H9 (cell line): ENCODE measurements around the gene TLN1. TPM values are rescaled to one million over a fixed set of nuclear protein-coding genes. Genes with fewer than 3 reads are reported as not detected.

ENCODE experiments used
- DNase-seq: peaks from one replicate; pipeline ENCODE4 v3.0.0-alpha.2; 2017
- H2AFZ ChIP-seq: one replicate; pipeline ENCODE4 v1.6.1; 2013; ENCODE audit warnings: mild to moderate bottlenecking, low read length, control low read depth, moderate library complexity
- H2AK5ac ChIP-seq: 2 replicates; pipeline ENCODE4 v1.6.1; 2013; ENCODE audit warnings: low read length, control low read depth, mixed read lengths; ENCODE audit not compliant: insufficient read length
- H2BK120ac ChIP-seq: one replicate; pipeline ENCODE4 v1.6.1; 2013; ENCODE audit warnings: low read depth, mild to moderate bottlenecking, low read length, control low read depth, inconsistent platforms; ENCODE audit not compliant: poor library complexity, severe bottlenecking
- H2BK12ac ChIP-seq: 2 replicates; pipeline ENCODE4 v1.6.1; 2013; ENCODE audit warnings: low read length, control low read depth, mixed read lengths, low read depth; ENCODE audit not compliant: insufficient read length
- H2BK15ac ChIP-seq: 2 replicates; pipeline ENCODE4 v1.6.1; 2013; ENCODE audit warnings: low read depth, low read length, control low read depth
- H2BK20ac ChIP-seq: one replicate; pipeline ENCODE4 v1.6.1; 2013; ENCODE audit warnings: low read depth, mild to moderate bottlenecking, low read length, control low read depth, inconsistent platforms; ENCODE audit not compliant: poor library complexity, severe bottlenecking
- H2BK5ac ChIP-seq: 2 replicates; pipeline ENCODE4 v1.6.1; 2013; ENCODE audit warnings: low read length, control low read depth, mixed read lengths; ENCODE audit not compliant: insufficient read length
- H3K14ac ChIP-seq: 2 replicates; pipeline ENCODE4 v1.6.1; 2013; ENCODE audit warnings: low read length, control low read depth; ENCODE audit not compliant: insufficient read depth
- H3K18ac ChIP-seq: 2 replicates; pipeline ENCODE4 v1.6.1; 2013; ENCODE audit warnings: low read depth, mild to moderate bottlenecking, mixed read lengths, low read length, control low read depth; ENCODE audit not compliant: insufficient read length
- H3K23ac ChIP-seq: 2 replicates; pipeline ENCODE4 v1.6.1; 2013; ENCODE audit warnings: low read length, control low read depth, mixed read lengths, low read depth; ENCODE audit not compliant: insufficient read length
- H3K23me2 ChIP-seq: 2 replicates; pipeline ENCODE4 v1.6.1; 2013; ENCODE audit warnings: low read depth, mild to moderate bottlenecking, mixed read lengths, low read length, control low read depth; ENCODE audit not compliant: insufficient read length, poor library complexity, severe bottlenecking
- H3K27ac ChIP-seq: 2 replicates; pipeline ENCODE4 v1.5.1; 2013; ENCODE audit warnings: low read length, control low read depth, mixed read lengths, low read depth; ENCODE audit not compliant: insufficient read length
- H3K27me3 ChIP-seq: 2 replicates; pipeline ENCODE4 v1.6.1; 2013; ENCODE audit warnings: low read length, control low read depth, inconsistent platforms; ENCODE audit not compliant: insufficient read depth
- H3K4ac ChIP-seq: 2 replicates; pipeline ENCODE4 v1.6.1; 2013; ENCODE audit warnings: low read depth, mild to moderate bottlenecking, control low read depth, inconsistent platforms, low read length, moderate library complexity
- H3K4me1 ChIP-seq: 2 replicates; pipeline ENCODE4 v1.6.1; 2013; ENCODE audit warnings: low read length, control low read depth, inconsistent platforms; ENCODE audit not compliant: insufficient read depth
- H3K4me2 ChIP-seq: 2 replicates; pipeline ENCODE4 v1.6.1; 2013; ENCODE audit warnings: low read length, control low read depth, mixed read lengths; ENCODE audit not compliant: insufficient read length, insufficient read depth
- H3K56ac ChIP-seq: 2 replicates; pipeline ENCODE4 v1.6.1; 2013; ENCODE audit warnings: low read depth, mild to moderate bottlenecking, mixed read lengths, low read length, control low read depth; ENCODE audit not compliant: insufficient read length
- H3K79me1 ChIP-seq: 2 replicates; pipeline ENCODE4 v1.6.1; 2013; ENCODE audit warnings: low read depth, mild to moderate bottlenecking, moderate library complexity, low read length, control low read depth, inconsistent platforms; ENCODE audit not compliant: insufficient read depth, poor library complexity, severe bottlenecking
- H3K79me2 ChIP-seq: 2 replicates; pipeline ENCODE4 v1.6.1; 2013; ENCODE audit warnings: low read length, control low read depth, inconsistent platforms; ENCODE audit not compliant: insufficient read depth
- H3K9ac ChIP-seq: 2 replicates; pipeline ENCODE4 v1.6.1; 2013; ENCODE audit warnings: low read length, control low read depth, mixed read lengths; ENCODE audit not compliant: insufficient read length; ENCODE audit errors: extremely low read depth
- H3K9me3 ChIP-seq: one replicate; pipeline ENCODE4 v1.6.1; 2013; ENCODE audit warnings: low read depth, low read length, inconsistent platforms; ENCODE audit not compliant: control insufficient read depth
- H3T11ph ChIP-seq: one replicate; pipeline ENCODE4 v1.6.1; 2013; ENCODE audit warnings: mild to moderate bottlenecking, low read length, control low read depth, inconsistent platforms
- H4K20me1 ChIP-seq: one replicate; pipeline ENCODE4 v1.6.1; 2013; ENCODE audit not compliant: control insufficient read depth, insufficient read length, insufficient read depth
- H4K5ac ChIP-seq: 2 replicates; pipeline ENCODE4 v1.6.1; 2013; ENCODE audit warnings: low read depth, mild to moderate bottlenecking, mixed read lengths, low read length, control low read depth; ENCODE audit not compliant: insufficient read length
- H4K8ac ChIP-seq: replicated peaks from 2 replicates; pipeline ENCODE4 v1.6.1; 2013; ENCODE audit warnings: low read length, control low read depth, mixed read lengths, low read depth; ENCODE audit not compliant: insufficient read length
- H4K91ac ChIP-seq: 2 replicates; pipeline ENCODE4 v1.6.1; 2013; ENCODE audit warnings: low read depth, mild to moderate bottlenecking, moderate library complexity, mixed read lengths, low read length, control low read depth; ENCODE audit not compliant: insufficient read length
- H3K27ac Mint-ChIP-seq, 3 experiments: 2 replicates in 2 of 3; 3 replicates in 1 of 3; pipeline ENCODE4 v1.8.0; 2020 to 2021; ENCODE audit warnings: mixed read lengths in 3 of 3, mild to moderate bottlenecking in 1 of 3, moderate library complexity in 1 of 3
- H3K27me3 Mint-ChIP-seq: 2 replicates; pipeline ENCODE4 v1.8.0; 2021; ENCODE audit warnings: low read depth, mild to moderate bottlenecking, moderate library complexity, mixed read lengths
- H3K36me3 Mint-ChIP-seq, 3 experiments: 2 replicates in 2 of 3; 3 replicates in 1 of 3; pipeline ENCODE4 v1.8.0; 2020 to 2021; ENCODE audit warnings: low read depth in 3 of 3, mixed read lengths in 3 of 3; ENCODE audit not compliant: insufficient read depth in 1 of 3
- H3K4me1 Mint-ChIP-seq, 2 experiments: 2 replicates each; pipeline ENCODE4 v1.8.0; 2020; ENCODE audit warnings: mixed read lengths in 2 of 2
- H3K4me3 Mint-ChIP-seq, 2 experiments: 2 replicates in 1 of 2; 3 replicates in 1 of 2; pipeline ENCODE4 v1.8.0; 2020 to 2021; ENCODE audit warnings: mild to moderate bottlenecking in 2 of 2, mixed read lengths in 2 of 2, moderate library complexity in 1 of 2
- H3K9me3 Mint-ChIP-seq, 2 experiments: 2 replicates in 1 of 2; 3 replicates in 1 of 2; pipeline ENCODE4 v1.8.0; 2020; ENCODE audit warnings: mild to moderate bottlenecking in 2 of 2, mixed read lengths in 2 of 2, moderate library complexity in 1 of 2
- WGBS: extraction: QIAGEN DNeasy Blood & Tissue Kit; methylation state at CpG from one replicate; pipeline ENCODE4 v1.1.7; 2013; ENCODE audit warnings: missing lambda C conversion rate, low lambda C conversion rate, mixed read lengths; ENCODE audit not compliant: insufficient read length; ENCODE audit errors: extremely low coverage; 5-methylcytosine and 5-hydroxymethylcytosine counted together
- total RNA-seq: library from RNA; stranded (reverse); gene quantifications from 2 replicates; pipeline ENCODE4 v1.2.1, GENCODE V29; 2021
- TF ChIP-seq, protein P1 (sequence below): fragments of 200-600 bp; sonication (generic); conservative IDR thresholded peaks from 3 replicates; pipeline ENCODE4 v1.8.0; 2021; ENCODE audit warnings: antibody characterized with exemption, mild to moderate bottlenecking

The TLN1 gene
- total RNA-seq, 1 experiment from 2014 or later = 102 TPM

DNA sequence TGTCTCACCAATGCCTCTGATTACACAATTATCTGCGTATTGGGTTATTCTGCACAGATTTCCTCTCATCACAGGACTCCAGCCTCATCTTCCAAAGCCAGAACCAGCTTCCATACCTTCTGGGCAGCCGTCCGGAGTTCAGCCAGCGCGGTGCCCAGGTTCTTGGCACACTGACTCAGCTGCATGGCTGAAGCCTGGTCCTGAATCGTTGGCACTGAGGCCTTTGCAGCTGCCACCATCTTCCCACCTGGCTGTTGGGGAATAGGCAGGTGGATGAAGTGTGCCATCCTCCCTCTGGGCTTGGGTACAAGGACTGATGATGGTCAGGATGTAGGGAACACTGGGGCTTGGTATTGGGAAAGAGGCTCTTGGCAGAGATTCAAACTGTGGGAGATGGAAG lies 17.9 kb downstream of the TLN1 start:
- H3K18ac ChIP-seq = no peak overlapping the region
- H3K79me2 ChIP-seq = no peaks in the 10 kb centered on the region
- H2AFZ ChIP-seq = no peak overlapping the region
- no peak overlapping the region for H2BK15ac ChIP-seq
- Mint-ChIP-seq H3K27me3 (no peaks in the 10 kb centered on the region; the same call in 1 of the 2 replicates), H3K4me3 (no peak overlapping the region), H3K36me3 (peaks cover 56 to 91% (median 88%) of the 10 kb centered on the region in 3 experiments), H3K27ac (no peak overlapping the region), H3K9me3 (no peaks in the 10 kb centered on the region), H3K4me1 (peaks cover 0 to 9% of the 10 kb centered on the region in 2 experiments; a peak in 2 of 4 replicates)
- H2AK5ac ChIP-seq = no peak overlapping the region
- no peaks in the 10 kb centered on the region for H3K79me1 ChIP-seq
- no peak for DNase-seq
- H3T11ph ChIP-seq = no peak overlapping the region
- no peaks in the 10 kb centered on the region for H3K4me1 ChIP-seq
- no peak overlapping the region for H4K91ac ChIP-seq
- no peaks in the 10 kb centered on the region for H3K9me3 ChIP-seq
- H2BK120ac ChIP-seq = no peak overlapping the region
- no peak overlapping the region for H4K8ac ChIP-seq
- H3K9ac ChIP-seq = no peak overlapping the region
- no peak overlapping the region for H2BK20ac ChIP-seq
- H3K4me2 ChIP-seq = no peak overlapping the region
- no peak overlapping the region for H2BK12ac ChIP-seq
- TF ChIP-seq, protein P1, sequence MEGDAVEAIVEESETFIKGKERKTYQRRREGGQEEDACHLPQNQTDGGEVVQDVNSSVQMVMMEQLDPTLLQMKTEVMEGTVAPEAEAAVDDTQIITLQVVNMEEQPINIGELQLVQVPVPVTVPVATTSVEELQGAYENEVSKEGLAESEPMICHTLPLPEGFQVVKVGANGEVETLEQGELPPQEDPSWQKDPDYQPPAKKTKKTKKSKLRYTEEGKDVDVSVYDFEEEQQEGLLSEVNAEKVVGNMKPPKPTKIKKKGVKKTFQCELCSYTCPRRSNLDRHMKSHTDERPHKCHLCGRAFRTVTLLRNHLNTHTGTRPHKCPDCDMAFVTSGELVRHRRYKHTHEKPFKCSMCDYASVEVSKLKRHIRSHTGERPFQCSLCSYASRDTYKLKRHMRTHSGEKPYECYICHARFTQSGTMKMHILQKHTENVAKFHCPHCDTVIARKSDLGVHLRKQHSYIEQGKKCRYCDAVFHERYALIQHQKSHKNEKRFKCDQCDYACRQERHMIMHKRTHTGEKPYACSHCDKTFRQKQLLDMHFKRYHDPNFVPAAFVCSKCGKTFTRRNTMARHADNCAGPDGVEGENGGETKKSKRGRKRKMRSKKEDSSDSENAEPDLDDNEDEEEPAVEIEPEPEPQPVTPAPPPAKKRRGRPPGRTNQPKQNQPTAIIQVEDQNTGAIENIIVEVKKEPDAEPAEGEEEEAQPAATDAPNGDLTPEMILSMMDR = no peak
- no peak overlapping the region for H3K4ac ChIP-seq
- H3K14ac ChIP-seq = no peak overlapping the region
- WGBS = no CpG with 5 or more reads among the region's 6 CpGs
- H3K56ac ChIP-seq = no peak overlapping the region
- no peak overlapping the region for H3K23ac ChIP-seq
- no peaks in the 10 kb centered on the region for H3K23me2 ChIP-seq
- no peaks in the 10 kb centered on the region for H3K27me3 ChIP-seq
- no peak overlapping the region for H2BK5ac ChIP-seq
- H4K5ac ChIP-seq = no peak overlapping the region
- no peak overlapping the region for H3K27ac ChIP-seq
- no peaks in the 10 kb centered on the region for H4K20me1 ChIP-seq
